K562 (cell line): Measurements from ENCODE around the gene HBG1. TPM values are rescaled to one million over a fixed set of nuclear protein-coding genes. Genes with fewer than 3 reads are reported as not detected.
A peak's percentile ranks its signal among the peaks of the same experiment; 100 is the strongest.

Experiments used
- ARID1B ChIP-seq: fragments of 450-650 bp; IDR thresholded peaks from 2 replicates; pipeline ENCODE4 v1.6.1; 2016; ENCODE audit warnings: antibody characterized with exemption, mild to moderate bottlenecking, inconsistent platforms
- CBX5 ChIP-seq: IDR thresholded peaks from 2 replicates; pipeline ENCODE4 v1.6.1; 2014; ENCODE audit warnings: low read depth, borderline replicate concordance
- GTF3C2 ChIP-seq: IDR thresholded peaks from 3 replicates; pipeline ENCODE4 v1.6.1; 2011; ENCODE audit warnings: borderline replicate concordance, mild to moderate bottlenecking, moderate library complexity; ENCODE audit not compliant: insufficient read length; ENCODE audit errors: extremely low read depth
- HES1 ChIP-seq: fragments of 450-650 bp; IDR thresholded peaks from 2 replicates; pipeline ENCODE4 v1.6.1; 2016; ENCODE audit warnings: low read depth, mild to moderate bottlenecking, moderate library complexity
- HIVEP1 ChIP-seq: fragments of 250-450 bp; sonication (Bioruptor Pico); IDR thresholded peaks from 2 replicates; pipeline ENCODE4 v1.4.0; 2020; ENCODE audit warnings: mild to moderate bottlenecking
- MTA2 ChIP-seq: fragments of 450-650 bp; IDR thresholded peaks from 2 replicates; pipeline ENCODE4 v1.6.1; 2016; ENCODE audit warnings: low read depth
- PHB ChIP-seq: fragments of 250-450 bp; sonication (Bioruptor Pico); IDR thresholded peaks from 2 replicates; pipeline ENCODE4 v1.5.0; 2021
- RAD21 ChIP-seq, 2 experiments: fragments of 250-450 bp in 1 of 2; fragments of 450-650 bp in 1 of 2; sonication (Bioruptor Pico) in 1 of 2; formaldehyde crosslinking in 1 of 2; IDR thresholded peaks in 1 of 2; conservative IDR thresholded peaks in 1 of 2; 2 replicates each; pipeline versions ENCODE4 v1.4.0 to v1.8.0; 2020 to 2022; ENCODE audit warnings: mild to moderate bottlenecking in 2 of 2, moderate library complexity in 1 of 2
- RAD51 ChIP-seq: fragments of 450-650 bp; IDR thresholded peaks from 2 replicates; pipeline ENCODE4 v1.7.1; 2016; ENCODE audit warnings: low read depth, mild to moderate bottlenecking, borderline replicate concordance
- TCF7 ChIP-seq: sonication (generic); IDR thresholded peaks from 2 replicates; pipeline ENCODE4 v1.6.1; 2016; ENCODE audit warnings: antibody characterized with exemption, borderline replicate concordance
- TEAD1 ChIP-seq, 2 experiments: fragments of 450-650 bp in 1 of 2; sonication (generic) in 1 of 2; formaldehyde crosslinking; IDR thresholded peaks; 2 replicates each; pipeline versions ENCODE4 v1.4.0 to v1.8.0; 2020 to 2022; ENCODE audit warnings: mild to moderate bottlenecking in 2 of 2, missing genetic modification reagents in 1 of 2
- ZNF586 ChIP-seq: fragments of 450-650 bp; formaldehyde crosslinking; conservative IDR thresholded peaks from 2 replicates; pipeline ENCODE4 v1.4.0; 2020; ENCODE audit warnings: mild to moderate bottlenecking, moderate library complexity
- polyA plus RNA-seq, 8 experiments: library from polyadenylated mRNA; depleted of rRNA in 4 of 8; stranded (reverse) in 5 of 8; unstranded in 3 of 8; fragments of >200 nt; fragmentation: Nextera tagmentation in 2 of 8; fragmentation: Illumina TruSeq in 1 of 8; extraction: Ambion mirVana in 2 of 8; extraction: Trizol in 1 of 8; gene quantifications; 2 replicates each; pipeline versions ENCODE4 v1.2.1 to v1.2.3, GENCODE V29; 2011 to 2014; ENCODE audit warnings: inconsistent platforms in 1 of 8, missing spikeins in 1 of 8
- total RNA-seq, 7 experiments: library from RNA; depleted of rRNA in 6 of 7; stranded (reverse); fragments of >200 nt in 6 of 7; fragmentation: Illumina TruSeq in 2 of 7; extraction: Trizol in 2 of 7; gene quantifications; 2 replicates each; pipeline versions ENCODE4 v1.2.1 to v1.2.3, GENCODE V29; 2011 to 2021; ENCODE audit warnings: low replicate concordance in 1 of 7
- TF ChIP-seq, protein P1 (sequence below): fragments of 200-600 bp; sonication (generic); IDR thresholded peaks from one replicate; pipeline ENCODE4 v1.6.1; 2012; ENCODE audit warnings: mild to moderate bottlenecking, low read depth, low read length, inconsistent platforms

Gene HBG1
- total and polyA plus RNA-seq, 9 of the 15 experiments (the other 6 are each of a cell fraction or from before 2014, with no cell fraction given) = 1,066 to 16,338 (median 4,898) TPM

- TF ChIP-seq MTA2 (no peak), HES1 (no peak), RAD51 (peak; percentile 19; the same call in 1 of the 2 replicates), PHB (no peak), TCF7 (no peak), GTF3C2 (no peak), ZNF586 (no peak), ARID1B (0 out of 2 replicates have a peak, but pooled peaks have one; percentile 14), RAD21 (CRISPR knock-in tag; conservative IDR thresholded peaks at IDR 0.05 in 1 of 2, IDR thresholded peaks at IDR 0.05 in 1 of 2) (no peak), TEAD1 (CRISPR knock-in tag; IDR thresholded peaks at IDR 0.05) (no peak), CBX5 (no peak), HIVEP1 (CRISPR knock-in tag) (no peak)
- TF ChIP-seq, protein P1, sequence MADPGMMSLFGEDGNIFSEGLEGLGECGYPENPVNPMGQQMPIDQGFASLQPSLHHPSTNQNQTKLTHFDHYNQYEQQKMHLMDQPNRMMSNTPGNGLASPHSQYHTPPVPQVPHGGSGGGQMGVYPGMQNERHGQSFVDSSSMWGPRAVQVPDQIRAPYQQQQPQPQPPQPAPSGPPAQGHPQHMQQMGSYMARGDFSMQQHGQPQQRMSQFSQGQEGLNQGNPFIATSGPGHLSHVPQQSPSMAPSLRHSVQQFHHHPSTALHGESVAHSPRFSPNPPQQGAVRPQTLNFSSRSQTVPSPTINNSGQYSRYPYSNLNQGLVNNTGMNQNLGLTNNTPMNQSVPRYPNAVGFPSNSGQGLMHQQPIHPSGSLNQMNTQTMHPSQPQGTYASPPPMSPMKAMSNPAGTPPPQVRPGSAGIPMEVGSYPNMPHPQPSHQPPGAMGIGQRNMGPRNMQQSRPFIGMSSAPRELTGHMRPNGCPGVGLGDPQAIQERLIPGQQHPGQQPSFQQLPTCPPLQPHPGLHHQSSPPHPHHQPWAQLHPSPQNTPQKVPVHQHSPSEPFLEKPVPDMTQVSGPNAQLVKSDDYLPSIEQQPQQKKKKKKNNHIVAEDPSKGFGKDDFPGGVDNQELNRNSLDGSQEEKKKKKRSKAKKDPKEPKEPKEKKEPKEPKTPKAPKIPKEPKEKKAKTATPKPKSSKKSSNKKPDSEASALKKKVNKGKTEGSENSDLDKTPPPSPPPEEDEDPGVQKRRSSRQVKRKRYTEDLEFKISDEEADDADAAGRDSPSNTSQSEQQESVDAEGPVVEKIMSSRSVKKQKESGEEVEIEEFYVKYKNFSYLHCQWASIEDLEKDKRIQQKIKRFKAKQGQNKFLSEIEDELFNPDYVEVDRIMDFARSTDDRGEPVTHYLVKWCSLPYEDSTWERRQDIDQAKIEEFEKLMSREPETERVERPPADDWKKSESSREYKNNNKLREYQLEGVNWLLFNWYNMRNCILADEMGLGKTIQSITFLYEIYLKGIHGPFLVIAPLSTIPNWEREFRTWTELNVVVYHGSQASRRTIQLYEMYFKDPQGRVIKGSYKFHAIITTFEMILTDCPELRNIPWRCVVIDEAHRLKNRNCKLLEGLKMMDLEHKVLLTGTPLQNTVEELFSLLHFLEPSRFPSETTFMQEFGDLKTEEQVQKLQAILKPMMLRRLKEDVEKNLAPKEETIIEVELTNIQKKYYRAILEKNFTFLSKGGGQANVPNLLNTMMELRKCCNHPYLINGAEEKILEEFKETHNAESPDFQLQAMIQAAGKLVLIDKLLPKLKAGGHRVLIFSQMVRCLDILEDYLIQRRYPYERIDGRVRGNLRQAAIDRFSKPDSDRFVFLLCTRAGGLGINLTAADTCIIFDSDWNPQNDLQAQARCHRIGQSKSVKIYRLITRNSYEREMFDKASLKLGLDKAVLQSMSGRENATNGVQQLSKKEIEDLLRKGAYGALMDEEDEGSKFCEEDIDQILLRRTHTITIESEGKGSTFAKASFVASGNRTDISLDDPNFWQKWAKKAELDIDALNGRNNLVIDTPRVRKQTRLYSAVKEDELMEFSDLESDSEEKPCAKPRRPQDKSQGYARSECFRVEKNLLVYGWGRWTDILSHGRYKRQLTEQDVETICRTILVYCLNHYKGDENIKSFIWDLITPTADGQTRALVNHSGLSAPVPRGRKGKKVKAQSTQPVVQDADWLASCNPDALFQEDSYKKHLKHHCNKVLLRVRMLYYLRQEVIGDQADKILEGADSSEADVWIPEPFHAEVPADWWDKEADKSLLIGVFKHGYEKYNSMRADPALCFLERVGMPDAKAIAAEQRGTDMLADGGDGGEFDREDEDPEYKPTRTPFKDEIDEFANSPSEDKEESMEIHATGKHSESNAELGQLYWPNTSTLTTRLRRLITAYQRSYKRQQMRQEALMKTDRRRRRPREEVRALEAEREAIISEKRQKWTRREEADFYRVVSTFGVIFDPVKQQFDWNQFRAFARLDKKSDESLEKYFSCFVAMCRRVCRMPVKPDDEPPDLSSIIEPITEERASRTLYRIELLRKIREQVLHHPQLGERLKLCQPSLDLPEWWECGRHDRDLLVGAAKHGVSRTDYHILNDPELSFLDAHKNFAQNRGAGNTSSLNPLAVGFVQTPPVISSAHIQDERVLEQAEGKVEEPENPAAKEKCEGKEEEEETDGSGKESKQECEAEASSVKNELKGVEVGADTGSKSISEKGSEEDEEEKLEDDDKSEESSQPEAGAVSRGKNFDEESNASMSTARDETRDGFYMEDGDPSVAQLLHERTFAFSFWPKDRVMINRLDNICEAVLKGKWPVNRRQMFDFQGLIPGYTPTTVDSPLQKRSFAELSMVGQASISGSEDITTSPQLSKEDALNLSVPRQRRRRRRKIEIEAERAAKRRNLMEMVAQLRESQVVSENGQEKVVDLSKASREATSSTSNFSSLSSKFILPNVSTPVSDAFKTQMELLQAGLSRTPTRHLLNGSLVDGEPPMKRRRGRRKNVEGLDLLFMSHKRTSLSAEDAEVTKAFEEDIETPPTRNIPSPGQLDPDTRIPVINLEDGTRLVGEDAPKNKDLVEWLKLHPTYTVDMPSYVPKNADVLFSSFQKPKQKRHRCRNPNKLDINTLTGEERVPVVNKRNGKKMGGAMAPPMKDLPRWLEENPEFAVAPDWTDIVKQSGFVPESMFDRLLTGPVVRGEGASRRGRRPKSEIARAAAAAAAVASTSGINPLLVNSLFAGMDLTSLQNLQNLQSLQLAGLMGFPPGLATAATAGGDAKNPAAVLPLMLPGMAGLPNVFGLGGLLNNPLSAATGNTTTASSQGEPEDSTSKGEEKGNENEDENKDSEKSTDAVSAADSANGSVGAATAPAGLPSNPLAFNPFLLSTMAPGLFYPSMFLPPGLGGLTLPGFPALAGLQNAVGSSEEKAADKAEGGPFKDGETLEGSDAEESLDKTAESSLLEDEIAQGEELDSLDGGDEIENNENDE = no peak
Observed at GRCh38 chr11:5293028-5293427, 43.4 kb upstream of the HBG1 start (continued).
